Stomach (tissue), 4 donors: ENCODE data around the gene GLB1L3.

Source experiments
- POLR2A ChIP-seq, 4 donors: fragments of 450-650 bp; IDR thresholded peaks; one replicate each; pipeline ENCODE4 v1.6.1; 2016; ENCODE audit warnings: antibody characterized with exemption in 4 of 4, control low read depth in 2 of 4, mild to moderate bottlenecking in 1 of 4, moderate library complexity in 1 of 4
- POLR2AphosphoS5 ChIP-seq, 3 donors: sonication (generic); formaldehyde crosslinking; IDR thresholded peaks; one replicate each; pipeline ENCODE4 v1.6.1; 2016; ENCODE audit warnings: antibody characterized with exemption in 3 of 3
- TF ChIP-seq, protein P1 (sequence below), 7 experiments: fragments of 450-650 bp in 4 of 7; fragments of 200-600 bp in 3 of 7; sonication (generic) in 3 of 7; IDR thresholded peaks; one replicate each; pipeline ENCODE4 v1.5.1; 2016 to 2019; ENCODE audit warnings: antibody characterized with exemption in 7 of 7, control low read depth in 2 of 7, mild to moderate bottlenecking in 1 of 7

DNA sequence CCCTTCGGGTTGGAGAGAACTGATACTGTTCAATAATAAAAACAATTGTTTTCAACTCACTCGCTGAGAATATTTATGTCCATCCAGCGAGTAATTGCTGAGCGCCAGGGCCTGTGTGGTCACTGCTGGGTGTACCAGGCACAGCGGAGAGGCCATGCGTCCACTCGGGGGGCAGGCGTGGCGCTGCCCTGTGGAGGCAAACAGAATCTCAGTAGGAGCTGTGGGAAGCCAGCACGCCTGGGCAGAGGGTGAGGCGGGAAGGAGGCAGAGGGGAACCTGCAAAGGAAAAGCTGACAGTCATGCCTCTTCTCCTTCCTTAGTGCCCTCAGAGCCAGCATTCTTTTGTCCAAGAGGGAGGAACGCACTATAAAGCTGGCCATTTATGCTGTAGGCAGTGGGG is 11.4 kb downstream of the GLB1L3 start:
- TF ChIP-seq, protein P1, sequence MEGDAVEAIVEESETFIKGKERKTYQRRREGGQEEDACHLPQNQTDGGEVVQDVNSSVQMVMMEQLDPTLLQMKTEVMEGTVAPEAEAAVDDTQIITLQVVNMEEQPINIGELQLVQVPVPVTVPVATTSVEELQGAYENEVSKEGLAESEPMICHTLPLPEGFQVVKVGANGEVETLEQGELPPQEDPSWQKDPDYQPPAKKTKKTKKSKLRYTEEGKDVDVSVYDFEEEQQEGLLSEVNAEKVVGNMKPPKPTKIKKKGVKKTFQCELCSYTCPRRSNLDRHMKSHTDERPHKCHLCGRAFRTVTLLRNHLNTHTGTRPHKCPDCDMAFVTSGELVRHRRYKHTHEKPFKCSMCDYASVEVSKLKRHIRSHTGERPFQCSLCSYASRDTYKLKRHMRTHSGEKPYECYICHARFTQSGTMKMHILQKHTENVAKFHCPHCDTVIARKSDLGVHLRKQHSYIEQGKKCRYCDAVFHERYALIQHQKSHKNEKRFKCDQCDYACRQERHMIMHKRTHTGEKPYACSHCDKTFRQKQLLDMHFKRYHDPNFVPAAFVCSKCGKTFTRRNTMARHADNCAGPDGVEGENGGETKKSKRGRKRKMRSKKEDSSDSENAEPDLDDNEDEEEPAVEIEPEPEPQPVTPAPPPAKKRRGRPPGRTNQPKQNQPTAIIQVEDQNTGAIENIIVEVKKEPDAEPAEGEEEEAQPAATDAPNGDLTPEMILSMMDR (IDR thresholded peaks at IDR 0.05), result no peak
- TF ChIP-seq POLR2A (IDR thresholded peaks at IDR 0.05) (no peak), POLR2AphosphoS5 (IDR thresholded peaks at IDR 0.05) (no peak)
